ENCODE data around the gene DDAH1.

Gene DDAH1

GRCh38 chr1:85393490-85393889 lies 71.5 kb downstream of the DDAH1 start:
- no peak for DNase-seq (ENCODE audit: low read depth)

DNA sequence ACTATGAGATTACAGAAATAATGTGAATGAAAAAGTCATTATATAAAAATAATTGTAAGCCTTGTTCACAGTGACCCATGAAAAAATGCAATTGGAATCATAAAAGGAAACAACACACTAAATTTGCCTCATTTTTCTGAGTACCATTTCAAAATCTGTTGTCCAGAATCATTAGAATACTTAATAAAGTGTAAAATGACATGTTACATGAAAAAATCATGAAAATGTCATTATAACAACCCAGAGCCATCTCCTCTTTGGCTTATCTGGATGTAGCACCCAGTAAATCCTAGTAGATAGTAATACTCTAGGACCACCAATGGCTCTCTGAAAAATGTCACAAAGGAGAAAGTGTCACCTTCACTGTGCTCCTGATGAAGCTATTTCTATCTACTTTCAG lies 76.5 kb downstream of the DDAH1 start:
- DNase-seq (ENCODE audit: low read depth) = no peak

DNA sequence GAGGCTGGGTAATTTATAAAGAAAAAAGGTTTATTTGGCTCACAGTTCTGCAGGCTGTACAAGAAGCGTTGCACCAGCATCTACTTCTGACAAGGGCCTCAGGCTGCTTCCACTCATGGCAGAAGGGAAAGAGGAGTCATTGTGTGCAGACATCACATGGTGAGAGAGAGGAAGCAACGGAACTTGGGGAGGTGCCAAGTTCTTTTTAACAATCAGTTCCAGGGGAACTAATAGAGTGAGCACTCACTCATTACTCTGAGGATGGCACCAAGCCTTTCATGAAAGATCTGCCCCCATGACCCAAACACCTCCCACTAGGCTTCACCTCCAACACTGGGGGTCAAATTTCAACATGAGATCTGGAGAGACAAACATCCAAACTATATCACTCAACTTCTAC lies 77.2 kb downstream of the DDAH1 start:
- DNase-seq (ENCODE audit: low read depth) = no peak

DNA sequence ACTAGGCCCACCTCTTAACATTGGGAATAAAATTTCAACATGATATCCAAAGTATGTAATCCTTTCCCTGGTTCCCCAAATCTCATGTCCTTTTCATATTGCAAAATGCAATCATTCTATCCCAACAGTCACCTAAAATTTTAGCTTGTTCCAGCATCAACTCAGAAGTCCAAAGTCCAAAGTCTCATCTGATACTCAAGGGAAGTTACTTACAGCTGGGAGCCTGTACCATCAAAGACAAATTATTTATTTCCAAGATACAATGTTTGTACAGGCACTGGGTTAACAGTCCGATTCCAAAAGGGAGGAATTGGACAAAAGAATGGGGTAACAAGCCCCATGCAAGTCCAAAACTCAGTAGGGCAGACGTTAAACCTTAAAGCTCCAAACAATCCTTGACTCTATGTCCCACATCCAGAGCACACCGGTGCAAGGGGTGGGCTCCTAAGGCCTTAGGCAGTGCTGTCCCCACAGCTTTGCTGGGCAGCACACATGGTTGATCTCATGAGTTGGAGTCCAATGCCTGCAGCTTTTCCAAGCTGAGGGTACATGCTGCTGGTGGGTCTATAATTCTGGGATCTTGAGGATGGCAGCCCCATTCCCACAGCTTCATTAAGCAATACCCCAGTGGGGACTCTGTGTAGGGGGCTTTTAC lies 78.8 kb downstream of the DDAH1 start:
- DNase-seq (ENCODE audit: low read depth) = no peak

- DNase-seq (ENCODE audit: low read depth) = no peak
Observed at GRCh38 chr1:85379203-85380136, 85.5 kb downstream of the DDAH1 start.

- DNase-seq (ENCODE audit: low read depth) = no peak
Observed at GRCh38 chr1:85378534-85378933, 86.4 kb downstream of the DDAH1 start.

- no peak for DNase-seq (ENCODE audit: low read depth)
Observed at GRCh38 chr1:85376356-85376755, 88.6 kb downstream of the DDAH1 start.

DNA sequence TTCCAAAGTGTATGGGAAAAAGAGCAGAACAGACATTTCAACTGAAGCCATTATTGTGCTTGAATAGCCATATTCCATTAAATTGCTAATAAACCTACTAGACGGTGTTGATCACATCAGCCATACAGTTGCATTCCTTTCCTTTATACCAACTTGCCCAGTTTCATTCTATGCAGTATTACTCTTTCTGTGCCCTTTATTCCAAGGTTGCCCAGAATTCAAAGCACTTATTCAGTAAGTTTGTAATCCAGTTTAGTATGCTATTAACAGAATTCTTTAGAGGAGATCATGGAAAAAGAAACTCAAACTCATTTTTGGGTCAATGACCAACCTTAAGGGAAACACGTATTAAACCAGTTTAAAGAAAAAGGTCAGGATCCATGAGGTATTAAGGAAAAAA lies 89.5 kb downstream of the DDAH1 start:
- no peak for DNase-seq (ENCODE audit: low read depth)

- DNase-seq (ENCODE audit: low read depth) = no peak
Observed at GRCh38 chr1:85374160-85374559, 90.8 kb downstream of the DDAH1 start.

DNA sequence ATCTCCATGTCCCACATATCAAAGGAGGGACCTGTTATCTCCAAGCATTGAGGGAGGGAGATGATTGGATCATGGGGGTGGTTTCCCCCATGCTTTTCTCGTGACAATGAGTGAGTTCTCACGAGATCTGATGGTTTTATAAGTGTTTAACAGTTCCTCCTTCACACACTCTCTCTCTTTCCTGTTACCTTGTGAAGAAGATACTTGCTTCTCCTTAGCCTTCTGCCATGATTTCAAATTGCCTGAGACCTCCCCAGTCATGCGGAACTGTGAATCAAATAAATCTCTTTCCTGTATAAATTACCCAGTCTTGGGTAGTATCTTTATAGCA lies 91.6 kb downstream of the DDAH1 start:
- no peak for DNase-seq (ENCODE audit: low read depth)

DNA sequence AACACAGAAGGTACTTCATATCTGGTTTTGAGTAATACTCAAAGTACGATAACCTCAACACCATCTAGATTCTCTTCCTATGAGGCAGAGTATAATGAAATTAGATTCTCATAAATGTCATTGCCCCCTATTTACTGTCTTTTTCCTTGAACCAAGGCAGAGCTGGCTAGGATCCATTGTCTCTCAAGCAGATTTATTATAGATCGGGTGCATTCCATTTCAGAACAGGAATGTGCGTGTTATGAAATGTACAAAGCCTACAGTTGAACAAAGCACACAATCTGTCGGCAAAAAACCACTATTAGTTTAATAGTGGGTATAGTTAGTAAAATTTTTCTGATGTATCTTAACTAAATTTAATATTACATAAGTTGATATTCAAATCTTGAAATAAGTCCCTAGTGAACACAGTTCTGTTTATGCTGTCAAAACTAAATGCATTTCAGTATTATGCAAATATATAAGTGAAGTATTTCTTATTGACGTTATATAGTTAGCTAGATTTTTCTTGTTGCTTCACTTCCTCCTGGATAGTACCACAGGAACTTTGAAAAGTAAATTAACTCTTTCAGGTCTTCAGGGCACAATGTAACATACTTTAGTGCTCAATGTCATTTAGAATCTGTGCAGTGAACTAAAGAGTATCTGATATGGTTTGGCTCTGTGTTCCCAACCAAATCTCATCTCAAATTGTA lies 92.1 kb downstream of the DDAH1 start:
- no peak for DNase-seq (ENCODE audit: low read depth)

DNA sequence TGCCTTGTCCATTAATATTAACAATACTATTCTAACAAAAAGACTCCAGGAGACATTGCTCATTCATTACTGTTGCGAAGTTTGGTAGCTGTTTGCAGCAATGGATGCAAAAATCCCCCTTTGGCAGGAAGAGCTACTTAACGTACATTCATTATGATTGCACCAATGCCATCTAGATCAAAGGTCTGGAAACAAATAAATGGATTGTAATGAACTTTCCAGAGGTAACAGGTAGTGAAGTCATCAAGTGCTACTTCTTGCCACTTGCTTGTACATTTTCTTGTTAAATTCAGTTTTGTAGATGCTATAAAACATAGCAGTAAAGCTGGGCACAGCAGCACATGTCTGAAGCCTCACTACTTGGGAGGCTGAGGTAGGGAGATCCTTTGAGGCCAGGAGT lies 93.9 kb downstream of the DDAH1 start:
- DNase-seq (ENCODE audit: low read depth) = no peak

- DNase-seq (ENCODE audit: low read depth) = no peak
Observed at GRCh38 chr1:85368073-85368770, 96.7 kb downstream of the DDAH1 start.

GRCh38 chr1:85366391-85367170 lies 98.4 kb downstream of the DDAH1 start:
- no peak for DNase-seq (ENCODE audit: low read depth)

DNA sequence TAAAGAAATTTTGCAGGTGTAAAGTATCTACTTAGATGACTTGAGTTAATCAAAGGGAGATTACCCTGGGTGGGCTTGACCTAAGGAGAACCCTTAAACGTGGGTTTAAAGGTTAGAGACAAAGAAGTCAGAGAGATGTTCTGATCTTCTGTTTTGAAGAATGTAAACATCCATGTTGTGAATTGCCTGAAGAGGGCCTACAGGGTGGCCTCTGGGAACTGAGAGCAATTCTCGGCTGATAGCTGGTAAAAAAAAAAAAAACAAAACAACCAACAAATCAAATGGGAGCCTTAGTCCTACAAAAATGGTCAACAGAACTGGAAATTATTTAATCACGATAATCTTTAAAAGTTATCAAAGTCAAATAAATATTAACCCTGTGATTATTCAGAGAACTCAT lies 99.1 kb downstream of the DDAH1 start:
- no peak for DNase-seq (ENCODE audit: low read depth)

DNA sequence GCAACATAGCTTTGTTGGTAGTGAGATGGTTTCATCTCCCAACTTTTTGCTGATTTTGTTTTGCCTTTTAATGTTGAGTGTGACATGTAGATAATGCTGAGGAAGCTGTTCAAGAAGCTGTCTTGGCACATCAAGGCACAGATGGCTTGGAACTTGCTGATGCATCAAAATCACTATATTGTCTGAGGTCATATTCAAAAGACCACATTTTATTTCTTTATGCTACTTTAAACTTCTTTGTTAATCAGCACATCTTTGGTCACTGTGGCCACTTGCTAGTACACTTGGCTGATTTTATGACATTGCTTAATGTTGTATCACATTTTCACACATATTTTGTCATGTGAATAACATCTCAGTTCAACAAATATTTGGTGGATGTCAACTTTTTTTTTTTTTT lies 101.4 kb downstream of the DDAH1 start:
- no peak for DNase-seq (ENCODE audit: low read depth)

DNA sequence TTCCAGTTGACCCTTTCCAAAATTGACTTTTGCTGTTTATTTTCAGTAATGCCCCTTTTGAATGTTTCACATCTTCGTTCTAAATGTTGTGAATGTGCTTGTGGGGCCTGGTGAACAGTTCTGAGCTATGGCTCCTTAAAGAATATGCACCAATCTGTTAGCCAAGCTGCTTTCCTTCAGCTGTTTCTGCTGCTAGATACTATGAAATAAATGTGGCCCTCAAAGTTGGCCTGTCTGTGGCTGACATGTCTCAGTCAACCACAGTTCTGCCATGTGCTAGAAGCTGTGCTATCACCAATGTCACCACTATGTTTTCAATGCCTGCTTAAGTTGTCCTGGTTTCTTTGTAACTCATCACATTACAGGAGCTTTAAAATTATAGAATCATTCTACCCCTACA lies 101.9 kb downstream of the DDAH1 start:
- DNase-seq (ENCODE audit: low read depth) = no peak

DNA sequence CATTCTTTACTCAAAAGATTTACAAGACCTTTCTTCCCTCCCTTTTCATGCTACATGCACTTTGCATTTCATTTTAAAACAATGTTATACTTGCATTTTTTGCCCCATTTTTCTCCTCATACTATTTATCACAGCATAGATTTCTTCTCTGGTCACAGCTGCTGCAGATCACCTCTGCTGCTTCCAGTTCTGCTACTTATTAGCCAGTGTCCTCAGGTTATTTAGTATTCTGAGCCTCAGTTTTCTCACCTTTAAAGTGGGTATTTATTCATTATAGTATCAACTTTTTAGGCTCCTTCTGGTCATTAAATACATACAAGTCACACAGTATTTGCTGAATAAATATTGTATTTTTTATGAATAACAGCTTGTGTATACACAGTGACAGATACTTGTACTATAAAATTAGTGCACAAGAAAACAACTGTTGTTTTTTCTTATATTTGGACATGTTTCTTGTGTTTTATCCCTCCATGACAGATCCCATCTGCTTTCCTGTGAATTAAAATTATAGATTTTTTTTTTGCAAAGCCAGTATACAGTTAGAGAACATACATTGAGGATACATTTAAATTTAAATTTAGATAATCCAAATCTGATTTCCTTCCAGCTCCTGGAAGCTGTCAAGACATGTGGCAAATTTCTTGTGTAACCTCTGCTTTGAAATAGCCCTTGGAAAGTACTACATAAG lies 103.2 kb downstream of the DDAH1 start:
- DNase-seq (ENCODE audit: low read depth) = no peak

DNA sequence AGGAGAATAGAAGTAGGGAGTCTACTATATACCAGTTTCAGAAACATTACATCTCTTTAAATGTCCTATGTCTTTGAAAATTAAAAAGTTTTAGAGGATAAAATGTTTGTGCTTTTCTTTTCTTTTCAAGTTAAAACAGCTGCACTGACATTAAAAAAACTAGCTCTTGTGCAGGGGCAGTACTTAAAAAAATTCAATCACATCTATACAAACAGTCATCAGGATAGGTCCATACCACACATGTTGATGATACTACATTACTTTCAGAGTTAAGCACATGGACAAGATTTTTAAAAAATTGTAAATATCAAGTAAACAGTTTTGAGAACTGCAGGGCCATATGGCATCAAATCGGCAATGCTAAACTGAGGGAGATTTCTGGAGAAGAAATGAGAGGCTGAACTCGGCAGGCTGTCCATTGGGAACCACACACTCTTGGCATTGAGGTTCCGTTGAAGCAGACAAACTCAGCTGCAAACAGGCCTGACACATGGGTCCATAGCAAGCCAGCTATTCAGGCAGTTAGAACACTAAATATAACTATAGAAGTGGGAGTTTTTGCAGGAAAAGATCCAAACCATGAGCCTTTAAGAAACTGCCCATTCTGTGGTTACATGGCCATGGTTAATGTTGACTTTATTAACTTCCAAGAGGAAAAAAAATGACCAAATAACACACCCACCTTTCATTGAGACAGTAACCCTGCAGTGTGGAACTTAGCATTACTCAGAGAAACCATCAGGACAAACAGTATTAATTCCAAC lies 104.0 kb downstream of the DDAH1 start:
- DNase-seq (ENCODE audit: low read depth) = no peak

Data from stimulated activated CD4-positive, alpha-beta T cell treated with anti-CD3 and anti-CD28 coated beads, Interleukin-2, amount 100 ng/mL, for 4 hours (primary cell).